ENCODE data around the gene ADAD2. TPM values are rescaled to one million over a fixed set of nuclear protein-coding genes. Genes with fewer than 3 reads are reported as not detected.
"Not testable (repeated sequence)": the region's sequence is repeated elsewhere in the genome, so short reads cannot be mapped to it uniquely, and the experiment has no call there.

ADAD2 gene
- total and polyA plus RNA-seq, 2 donors (not counting 1 experiment from before 2014, with no cell fraction given), result 0.06 TPM; not detected in 1

DNA sequence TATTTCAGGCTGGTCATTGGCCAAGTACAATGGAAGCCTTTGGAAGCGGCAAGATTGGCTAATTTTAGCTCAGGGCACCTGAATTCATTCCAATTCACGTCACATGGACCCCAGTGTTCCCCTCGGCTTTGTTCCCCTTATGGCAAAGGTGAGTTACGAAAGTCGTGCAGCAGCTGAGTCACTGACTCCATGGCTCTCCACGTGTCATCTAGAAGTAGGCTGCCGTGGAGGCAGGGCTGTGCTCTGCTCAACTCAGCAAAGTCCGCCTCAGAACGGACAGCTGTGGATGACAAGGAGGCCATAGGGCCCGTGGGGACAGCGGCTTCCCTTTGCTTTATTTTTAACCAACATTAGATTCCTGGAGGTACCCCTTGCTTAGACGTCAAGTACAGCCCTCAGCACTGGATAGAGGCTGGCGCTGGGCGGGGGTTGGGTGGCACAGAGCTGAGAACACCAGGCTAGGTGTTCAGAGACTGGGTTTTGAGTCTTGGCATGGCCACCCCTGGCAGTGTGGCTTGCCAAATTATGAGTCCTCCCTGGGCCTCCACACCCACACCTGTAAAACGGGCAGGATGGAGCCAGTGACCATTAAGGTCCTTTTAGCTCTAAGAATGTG lies 23.6 kb downstream of the ADAD2 start:
- no peak overlapping the region for H3K4me3 ChIP-seq (ENCODE audit: control extremely low read depth in 1 of 5, extremely low read depth in 1 of 5, insufficient read depth in 1 of 5, low read depth in 2 of 5, low read length in 4 of 5)
- POLR2A ChIA-PET, result no interaction called here

GRCh38 chr16:84215531-84215930 lies 24.6 kb downstream of the ADAD2 start:
- Histone ChIP-seq H3K4me3 (ENCODE audit: control extremely low read depth in 1 of 5, extremely low read depth in 1 of 5, insufficient read depth in 1 of 5, low read depth in 2 of 5, low read length in 4 of 5) (no peak overlapping the region), H3K27ac (ENCODE audit: low read length in 2 of 2) (no peak overlapping the region), H4K20me1 (ENCODE audit: control insufficient read depth, insufficient read depth, low read length, poor library complexity, severe bottlenecking) (no peaks in the 10 kb centered on the region), H3K79me2 (ENCODE audit: control insufficient read depth, insufficient read depth, low read length) (no peaks in the 10 kb centered on the region), H3K4me2 (replicated peaks; ENCODE audit: low read depth, low read length, poor library complexity, severe bottlenecking) (no peak overlapping the region), H3K36me3 (replicated peaks in 1 of 2; ENCODE audit: control extremely low read depth in 1 of 2, control insufficient read depth in 1 of 2, extremely low read depth in 1 of 2, insufficient read depth in 2 of 2, low read length in 1 of 2) (no peaks in the 10 kb centered on the region), H3K4me1 (ENCODE audit: control insufficient read depth in 2 of 2, insufficient read depth in 2 of 2, low read length in 2 of 2) (no peaks in the 10 kb centered on the region), H3K9ac (ENCODE audit: low read length) (no peak overlapping the region), H2AFZ (ENCODE audit: insufficient read depth, low read depth, low read length, poor library complexity, severe bottlenecking) (no peak overlapping the region), H3K27me3 (replicated peaks in 1 of 4; ENCODE audit: control extremely low read depth in 1 of 4, control insufficient read depth in 3 of 4, insufficient read depth in 4 of 4, low read length in 3 of 4) (no peaks in the 10 kb centered on the region), H3K9me3 (ENCODE audit: control extremely low read depth in 1 of 3, control insufficient read depth in 2 of 3, insufficient read depth in 1 of 3, low read length in 2 of 3) (no peaks in the 10 kb centered on the region)
- POLR2A ChIA-PET, result no interaction called here
- DNase-seq, result no peak
- TF ChIP-seq CTCF (IDR thresholded peaks at IDR 0.05) (no peak), EZH2 (IDR thresholded peaks at IDR 0.05; ENCODE audit: borderline replicate concordance, insufficient read depth, low read depth, low read length, poor library complexity, severe bottlenecking) (no peak)
- Mint-ChIP-seq H3K4me3 (no peak overlapping the region), H3K27ac (no peak overlapping the region), H3K9me3 (ENCODE audit: insufficient read depth) (no peaks in the 10 kb centered on the region), H3K4me1 (no peaks in the 10 kb centered on the region), H3K27me3 (peaks cover 14% of the 10 kb centered on the region)
- no peak for ATAC-seq (ENCODE audit: low read depth)
- intact Hi-C loops (cut with micrococcal nuclease), result no loop called here
- CTCF ChIA-PET, result no interaction called here
- WGBS (ENCODE audit: insufficient coverage), result 94% methylated on average over 2 of the region's 5 CpGs

More for the DNA sequence above, 23.6 kb downstream of the ADAD2 start:
- DNase-seq, result no peak
- Histone ChIP-seq H3K36me3 (replicated peaks in 1 of 2; ENCODE audit: control extremely low read depth in 1 of 2, control insufficient read depth in 1 of 2, extremely low read depth in 1 of 2, insufficient read depth in 2 of 2, low read length in 1 of 2) (no peaks in the 10 kb centered on the region), H3K27me3 (replicated peaks in 1 of 4; ENCODE audit: control extremely low read depth in 1 of 4, control insufficient read depth in 3 of 4, insufficient read depth in 4 of 4, low read length in 3 of 4) (no peaks in the 10 kb centered on the region), H2AFZ (ENCODE audit: insufficient read depth, low read depth, low read length, poor library complexity, severe bottlenecking) (no peak overlapping the region), H3K27ac (ENCODE audit: low read length in 2 of 2) (no peak overlapping the region), H3K9me3 (ENCODE audit: control extremely low read depth in 1 of 3, control insufficient read depth in 2 of 3, insufficient read depth in 1 of 3, low read length in 2 of 3) (peaks cover 0 to 3% (median 0%) of the 10 kb centered on the region in 3 donors), H3K4me2 (replicated peaks; ENCODE audit: low read depth, low read length, poor library complexity, severe bottlenecking) (no peak overlapping the region), H4K20me1 (ENCODE audit: control insufficient read depth, insufficient read depth, low read length, poor library complexity, severe bottlenecking) (no peaks in the 10 kb centered on the region), H3K9ac (ENCODE audit: low read length) (no peak overlapping the region), H3K79me2 (ENCODE audit: control insufficient read depth, insufficient read depth, low read length) (no peaks in the 10 kb centered on the region), H3K4me1 (ENCODE audit: control insufficient read depth in 2 of 2, insufficient read depth in 2 of 2, low read length in 2 of 2) (no peaks in the 10 kb centered on the region)
- ATAC-seq (ENCODE audit: low read depth), result no peak
- CTCF ChIA-PET, result no interaction called here
- 84% methylated on average over 11 of the region's 15 CpGs for WGBS (ENCODE audit: insufficient coverage)
- H3K27ac Mint-ChIP-seq, result no peak overlapping the region
- no peaks in the 10 kb centered on the region for H3K9me3 Mint-ChIP-seq (ENCODE audit: insufficient read depth)
- intact Hi-C loops (cut with micrococcal nuclease), result no loop called here
- peaks cover 14% of the 10 kb centered on the region for H3K27me3 Mint-ChIP-seq
- H3K4me1 Mint-ChIP-seq, result no peaks in the 10 kb centered on the region
- no peak overlapping the region for H3K4me3 Mint-ChIP-seq
- no peak for TF ChIP-seq EZH2 (IDR thresholded peaks at IDR 0.05; ENCODE audit: borderline replicate concordance, insufficient read depth, low read depth, low read length, poor library complexity, severe bottlenecking)
- TF ChIP-seq CTCF (IDR thresholded peaks at IDR 0.05), result no peak

- H3K4me3 ChIP-seq (ENCODE audit: control extremely low read depth in 1 of 5, extremely low read depth in 1 of 5, insufficient read depth in 1 of 5, low read depth in 2 of 5, low read length in 4 of 5); H3K36me3 ChIP-seq (replicated peaks in 1 of 2; ENCODE audit: control extremely low read depth in 1 of 2, control insufficient read depth in 1 of 2, extremely low read depth in 1 of 2, insufficient read depth in 2 of 2, low read length in 1 of 2); intact Hi-C loops (cut with micrococcal nuclease); H3K9me3 ChIP-seq (ENCODE audit: control extremely low read depth in 1 of 3, control insufficient read depth in 2 of 3, insufficient read depth in 1 of 3, low read length in 2 of 3); CTCF ChIA-PET; POLR2A ChIA-PET; H3K27ac ChIP-seq (ENCODE audit: low read length in 2 of 2); H3K4me1 ChIP-seq (ENCODE audit: control insufficient read depth in 2 of 2, insufficient read depth in 2 of 2, low read length in 2 of 2); H3K4me3 Mint-ChIP-seq; H3K4me1 Mint-ChIP-seq; H3K9ac ChIP-seq (ENCODE audit: low read length); H3K79me2 ChIP-seq (ENCODE audit: control insufficient read depth, insufficient read depth, low read length); H3K27ac Mint-ChIP-seq; H2AFZ ChIP-seq (ENCODE audit: insufficient read depth, low read depth, low read length, poor library complexity, severe bottlenecking); H3K4me2 ChIP-seq (replicated peaks; ENCODE audit: low read depth, low read length, poor library complexity, severe bottlenecking); H3K9me3 Mint-ChIP-seq (ENCODE audit: insufficient read depth); H4K20me1 ChIP-seq (ENCODE audit: control insufficient read depth, insufficient read depth, low read length, poor library complexity, severe bottlenecking); DNase-seq; H3K27me3 ChIP-seq (replicated peaks in 1 of 4; ENCODE audit: control extremely low read depth in 1 of 4, control insufficient read depth in 3 of 4, insufficient read depth in 4 of 4, low read length in 3 of 4); ATAC-seq (ENCODE audit: low read depth): not testable (repeated sequence)
- H3K27me3 Mint-ChIP-seq, result peaks cover 14% of the 10 kb centered on the region
- WGBS (ENCODE audit: insufficient coverage), result 100% methylated on average over 3 of the region's 3 CpGs
Observed at GRCh38 chr16:84216144-84216543, 25.2 kb downstream of the ADAD2 start.
